Ovary (tissue), 3 donors: ENCODE data around the gene SLC38A10.

ENCODE experiments used
- POLR2A ChIP-seq: fragments of 450-650 bp; IDR thresholded peaks from one replicate; pipeline ENCODE4 v1.6.1; 2017; ENCODE audit warnings: antibody characterized with exemption, mild to moderate bottlenecking, moderate library complexity
- TF ChIP-seq, protein P1 (sequence below), 3 donors: fragments of 450-650 bp in 2 of 3; fragments of 200-600 bp in 1 of 3; IDR thresholded peaks; one replicate each; pipeline versions ENCODE4 v1.5.1 to v1.8.0; 2016 to 2022; ENCODE audit warnings: antibody characterized with exemption in 3 of 3, mild to moderate bottlenecking in 1 of 3
- donor health status: DM: no; HTN: no; CAD: no.

- TF ChIP-seq POLR2A, result no peak
- TF ChIP-seq, protein P1, sequence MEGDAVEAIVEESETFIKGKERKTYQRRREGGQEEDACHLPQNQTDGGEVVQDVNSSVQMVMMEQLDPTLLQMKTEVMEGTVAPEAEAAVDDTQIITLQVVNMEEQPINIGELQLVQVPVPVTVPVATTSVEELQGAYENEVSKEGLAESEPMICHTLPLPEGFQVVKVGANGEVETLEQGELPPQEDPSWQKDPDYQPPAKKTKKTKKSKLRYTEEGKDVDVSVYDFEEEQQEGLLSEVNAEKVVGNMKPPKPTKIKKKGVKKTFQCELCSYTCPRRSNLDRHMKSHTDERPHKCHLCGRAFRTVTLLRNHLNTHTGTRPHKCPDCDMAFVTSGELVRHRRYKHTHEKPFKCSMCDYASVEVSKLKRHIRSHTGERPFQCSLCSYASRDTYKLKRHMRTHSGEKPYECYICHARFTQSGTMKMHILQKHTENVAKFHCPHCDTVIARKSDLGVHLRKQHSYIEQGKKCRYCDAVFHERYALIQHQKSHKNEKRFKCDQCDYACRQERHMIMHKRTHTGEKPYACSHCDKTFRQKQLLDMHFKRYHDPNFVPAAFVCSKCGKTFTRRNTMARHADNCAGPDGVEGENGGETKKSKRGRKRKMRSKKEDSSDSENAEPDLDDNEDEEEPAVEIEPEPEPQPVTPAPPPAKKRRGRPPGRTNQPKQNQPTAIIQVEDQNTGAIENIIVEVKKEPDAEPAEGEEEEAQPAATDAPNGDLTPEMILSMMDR (IDR thresholded peaks at IDR 0.05), result no peak
Measured at GRCh38 chr17:81323083-81323369, 27.9 kb upstream of the SLC38A10 start.
